GM18907 (cell line): ENCODE data around the gene ZNF629.

Experiments used
- ATAC-seq: cut with Tn5 transposase; IDR thresholded peaks from one replicate; pipeline ENCODE4 v1.9.1; 2021; ENCODE audit warnings: mild to moderate bottlenecking, moderate library complexity; ENCODE audit not compliant: unreplicated experiment

Gene ZNF629

GRCh38 chr16:30767767-30768465 is 19.1 kb downstream of the ZNF629 start:
- no peak for ATAC-seq

GRCh38 chr16:30766933-30767284 is 20.1 kb downstream of the ZNF629 start:
- no peak for ATAC-seq

GRCh38 chr16:30766206-30766932 is 20.6 kb downstream of the ZNF629 start:
- no peak for ATAC-seq

- ATAC-seq, result no peak
These were observed 22.1 kb downstream of the ZNF629 start for GRCh38 chr16:30764816-30765465.

- ATAC-seq, result no peak
These were observed 22.9 kb downstream of the ZNF629 start for GRCh38 chr16:30764086-30764485.

- ATAC-seq, result no peak
These were observed 23.8 kb downstream of the ZNF629 start for GRCh38 chr16:30762991-30763725.

- peak; percentile 86 for ATAC-seq
These were observed 24.8 kb downstream of the ZNF629 start, which contains the start of the genes CFAP119 and RNF40 for GRCh38 chr16:30761928-30762902. Gene CFAP119 (minus strand): TSS chr16:30762062. CDS start chr16:30761748, 314 bp downstream. Gene RNF40 (plus strand): TSS chr16:30762322. CDS start chr16:30762546, 224 bp downstream.

- ATAC-seq, result peak; percentile 29
These were observed 25.5 kb downstream of the ZNF629 start for GRCh38 chr16:30761427-30761927.

GRCh38 chr16:30760577-30761426 is 26.2 kb downstream of the ZNF629 start:
- ATAC-seq, result no peak

- ATAC-seq, result no peak
These were observed 26.9 kb downstream of the ZNF629 start for GRCh38 chr16:30760001-30760559.

- no peak for ATAC-seq
These were observed 28.0 kb downstream of the ZNF629 start for GRCh38 chr16:30758988-30759491.

- ATAC-seq, result no peak
These were observed 29.7 kb downstream of the ZNF629 start for GRCh38 chr16:30757316-30757715.

GRCh38 chr16:30756781-30757100 is 30.3 kb downstream of the ZNF629 start:
- ATAC-seq, result no peak

- no peak for ATAC-seq
These were observed 30.8 kb downstream of the ZNF629 start for GRCh38 chr16:30755955-30756780.

GRCh38 chr16:30753596-30753995 is 33.4 kb downstream of the ZNF629 start:
- no peak for ATAC-seq

GRCh38 chr16:30750876-30751465 is 36.0 kb downstream of the ZNF629 start:
- ATAC-seq, result no peak

GRCh38 chr16:30750201-30750600 is 36.8 kb downstream of the ZNF629 start:
- ATAC-seq, result no peak
